Left hindlimb (tissue), 1 donor: Measurements from ENCODE around the gene ODF4.
"Not testable (repeated sequence)": the region's sequence is repeated elsewhere in the genome, so short reads cannot be mapped to it uniquely, and the experiment has no call there.

ENCODE experiments used
- DNase-seq: peaks from one replicate; pipeline ENCODE4 v3.0.0-alpha.2; 2018

The ODF4 gene

GRCh38 chr17:8369944-8370343 lies 30.3 kb downstream of the ODF4 start:
- DNase-seq, result no peak

GRCh38 chr17:8371786-8372185 lies 32.1 kb downstream of the ODF4 start:
- no peak for DNase-seq

GRCh38 chr17:8372422-8372821 lies 32.8 kb downstream of the ODF4 start:
- no peak for DNase-seq

- not testable (repeated sequence) for DNase-seq
Measured at GRCh38 chr17:8373856-8374255, 34.2 kb downstream of the ODF4 start.

- peak; percentile 29 for DNase-seq
Measured at GRCh38 chr17:8375738-8376259, 36.2 kb downstream of the ODF4 start.

GRCh38 chr17:8376271-8377067 lies 36.8 kb downstream of the ODF4 start, which contains the start of gene KRABD2:
TSS of gene KRABD2 (minus strand) at chr17:8376704.
- peak; percentile 94 for DNase-seq

- no peak for DNase-seq
Measured at GRCh38 chr17:8377422-8377821, 37.8 kb downstream of the ODF4 start.

- DNase-seq, result not testable (repeated sequence)
Measured at GRCh38 chr17:8378117-8378516, 38.5 kb downstream of the ODF4 start.

- no peak for DNase-seq
Measured at GRCh38 chr17:8380049-8380448, 40.4 kb downstream of the ODF4 start.

GRCh38 chr17:8382052-8382879 lies 42.6 kb downstream of the ODF4 start:
- DNase-seq, result no peak

- no peak for DNase-seq
Measured at GRCh38 chr17:8382880-8383142, 43.2 kb downstream of the ODF4 start.

- DNase-seq, result peak; percentile 97
Measured at GRCh38 chr17:8383143-8383822, 43.6 kb downstream of the ODF4 start, which contains the start of gene RPL26. TSS of gene RPL26 (minus strand) at chr17:8383193. CDS start at chr17:8382310, 883 bp downstream.

GRCh38 chr17:8384801-8385378 lies 45.2 kb downstream of the ODF4 start:
- no peak for DNase-seq

GRCh38 chr17:8386841-8387240 lies 47.2 kb downstream of the ODF4 start:
- DNase-seq, result no peak

GRCh38 chr17:8387914-8388651 lies 48.4 kb downstream of the ODF4 start:
- no peak for DNase-seq

- no peak for DNase-seq
Measured at GRCh38 chr17:8391711-8392110, 52.1 kb downstream of the ODF4 start.

GRCh38 chr17:8392274-8392673 lies 52.6 kb downstream of the ODF4 start:
- no peak for DNase-seq

GRCh38 chr17:8392674-8393469 lies 53.2 kb downstream of the ODF4 start:
- no peak for DNase-seq

- no peak for DNase-seq
Measured at GRCh38 chr17:8393470-8394231, 54.0 kb downstream of the ODF4 start.

GRCh38 chr17:8394497-8394896 lies 54.9 kb downstream of the ODF4 start:
- DNase-seq, result not testable (repeated sequence)
